Uterus (tissue), 2 donors: Measurements from ENCODE around the gene STRN.

Experiments used
- POLR2A ChIP-seq, 2 donors: fragments of 450-650 bp; IDR thresholded peaks; one replicate each; pipeline ENCODE4 v1.6.1; 2016; ENCODE audit warnings: antibody characterized with exemption in 2 of 2, mild to moderate bottlenecking in 1 of 2, moderate library complexity in 1 of 2
- TF ChIP-seq, protein P1 (sequence below), 4 experiments: fragments of 200-600 bp in 2 of 4; fragments of 450-650 bp in 2 of 4; sonication (generic) in 2 of 4; IDR thresholded peaks; one replicate each; pipeline ENCODE4 v1.5.1; 2016 to 2019; ENCODE audit warnings: antibody characterized with exemption in 4 of 4, mild to moderate bottlenecking in 2 of 4, moderate library complexity in 1 of 4

DNA sequence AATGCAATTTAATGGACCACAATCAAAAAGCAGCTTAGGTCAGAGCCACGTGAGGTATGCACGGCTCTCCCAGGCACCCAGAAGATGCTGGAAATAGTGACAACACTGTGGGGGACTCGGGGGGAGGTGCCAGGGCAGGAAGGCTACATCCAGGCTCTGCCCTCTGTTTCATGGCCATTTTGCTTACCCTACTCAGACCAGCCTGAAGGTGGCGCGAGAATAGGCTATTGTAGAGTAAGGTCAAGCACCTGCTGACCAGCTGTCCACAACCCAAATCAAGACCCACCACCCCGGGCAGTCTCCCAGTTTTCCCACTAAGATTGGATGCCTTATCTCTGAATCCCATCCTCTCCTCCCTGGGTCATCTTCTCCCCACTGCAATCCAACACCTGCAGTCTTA lies 154.1 kb downstream of the STRN start:
- TF ChIP-seq, protein P1, sequence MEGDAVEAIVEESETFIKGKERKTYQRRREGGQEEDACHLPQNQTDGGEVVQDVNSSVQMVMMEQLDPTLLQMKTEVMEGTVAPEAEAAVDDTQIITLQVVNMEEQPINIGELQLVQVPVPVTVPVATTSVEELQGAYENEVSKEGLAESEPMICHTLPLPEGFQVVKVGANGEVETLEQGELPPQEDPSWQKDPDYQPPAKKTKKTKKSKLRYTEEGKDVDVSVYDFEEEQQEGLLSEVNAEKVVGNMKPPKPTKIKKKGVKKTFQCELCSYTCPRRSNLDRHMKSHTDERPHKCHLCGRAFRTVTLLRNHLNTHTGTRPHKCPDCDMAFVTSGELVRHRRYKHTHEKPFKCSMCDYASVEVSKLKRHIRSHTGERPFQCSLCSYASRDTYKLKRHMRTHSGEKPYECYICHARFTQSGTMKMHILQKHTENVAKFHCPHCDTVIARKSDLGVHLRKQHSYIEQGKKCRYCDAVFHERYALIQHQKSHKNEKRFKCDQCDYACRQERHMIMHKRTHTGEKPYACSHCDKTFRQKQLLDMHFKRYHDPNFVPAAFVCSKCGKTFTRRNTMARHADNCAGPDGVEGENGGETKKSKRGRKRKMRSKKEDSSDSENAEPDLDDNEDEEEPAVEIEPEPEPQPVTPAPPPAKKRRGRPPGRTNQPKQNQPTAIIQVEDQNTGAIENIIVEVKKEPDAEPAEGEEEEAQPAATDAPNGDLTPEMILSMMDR (IDR thresholded peaks at IDR 0.05): no peak
- TF ChIP-seq POLR2A (IDR thresholded peaks at IDR 0.05): no peak
